AG04450 (cell line): ENCODE data around the gene CFAP20. TPM values are rescaled to one million over a fixed set of nuclear protein-coding genes. Genes with fewer than 3 reads are reported as not detected.

Experiments used
- CTCF ChIA-PET: fragments of 300-600, 350-600 bp; formaldehyde crosslinking; extraction: SDS; loops from one replicate; lab custom pipeline; 2022; ENCODE audit warnings: antibody characterized with exemption, inconsistent platforms; lab: Charles Lee
- POLR2A ChIA-PET: fragments of 350-600 bp; formaldehyde crosslinking; extraction: SDS; loops from one replicate; lab custom pipeline; 2021; ENCODE audit warnings: antibody characterized with exemption, inconsistent platforms; lab: Yijun Ruan, JAX
- DNase-seq: peaks from one replicate; pipeline ENCODE4 v3.0.0-alpha.2; 2011; ENCODE audit warnings: low read depth, low spot score
- H3K27ac ChIP-seq: one replicate; pipeline ENCODE4 v1.5.1; 2012; ENCODE audit warnings: low read depth, low read length, control low read depth
- H3K27me3 ChIP-seq: one replicate; pipeline ENCODE4 v1.6.0; 2012; ENCODE audit warnings: low read length; ENCODE audit not compliant: control insufficient read depth, insufficient read depth
- H3K4me3 ChIP-seq: 2 replicates; pipeline ENCODE4 v1.5.1; 2011; ENCODE audit warnings: mild to moderate bottlenecking, low read depth, low read length, control low read depth
- H3K9me3 ChIP-seq: 2 replicates; pipeline ENCODE4 v1.5.1; 2012; ENCODE audit warnings: low read length; ENCODE audit not compliant: control insufficient read depth, insufficient read depth
- CTCF ChIP-seq: IDR thresholded peaks from 2 replicates; pipeline ENCODE4 v1.5.1; 2011; ENCODE audit warnings: low read depth, low read length, control low read depth, inconsistent platforms
- polyA plus RNA-seq: library from polyadenylated mRNA; depleted of rRNA; stranded (reverse); fragments of >200 nt; gene quantifications from 2 replicates; pipeline ENCODE4 v1.2.3, GENCODE V29; 2011

CFAP20 gene
- polyA plus RNA-seq, 1 experiment: 35.7 TPM

- ChIA-PET POLR2A (interaction anchor here (0.5 kb wide), 1 partner anchor 189 kb away, joined by 6 read pairs; no protein-coding TSS in a partner anchor), CTCF (interaction anchor here (0.7 to 3.1 kb wide), 23 partner anchors 9 to 440 kb away, joined by 3 to 29 read pairs (median 4); partner anchors contain the start of gene MMP15)
- Histone ChIP-seq H3K4me3 (no peak overlapping the region), H3K27ac (no peak overlapping the region), H3K9me3 (no peaks in the 10 kb centered on the region), H3K27me3 (no peaks in the 10 kb centered on the region)
- DNase-seq: no peak
- TF ChIP-seq CTCF: no peak
Measured at GRCh38 chr16:58121132-58121531, 8.0 kb downstream of the CFAP20 start.

DNA sequence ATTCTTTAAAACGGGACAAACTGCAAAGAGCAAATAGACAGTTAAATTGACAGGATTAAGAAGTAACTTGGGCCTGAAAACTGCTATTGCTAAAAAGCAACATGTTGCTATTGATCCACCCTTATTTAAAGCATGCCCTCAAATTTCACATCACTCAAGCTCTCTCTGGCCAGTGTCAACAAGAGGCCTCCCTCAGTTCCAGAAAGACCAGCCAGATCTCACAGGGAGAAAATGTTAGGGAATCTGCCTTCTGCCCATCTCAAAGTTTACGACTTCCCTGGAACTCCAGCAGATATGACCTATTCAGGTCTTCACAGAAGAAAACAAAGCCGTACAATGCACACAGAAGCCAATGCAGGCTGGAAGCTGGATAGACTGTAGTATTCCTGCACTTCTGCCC, 8.9 kb downstream of the CFAP20 start:
- ChIA-PET POLR2A (no interaction called here), CTCF (interaction anchor here (1.3 to 3.1 kb wide), 3 partner anchors 96 to 220 kb away, joined by 3 to 29 read pairs (median 3); partner anchors contain the start of gene MMP15)
- no peak for TF ChIP-seq CTCF
- Histone ChIP-seq H3K9me3 (no peaks in the 10 kb centered on the region), H3K27me3 (no peaks in the 10 kb centered on the region), H3K27ac (no peak overlapping the region), H3K4me3 (no peak overlapping the region)
- no peak for DNase-seq

- ChIA-PET POLR2A (no interaction called here), CTCF (interaction anchor here (1.3 kb wide), 1 partner anchor 220 kb away, joined by 3 read pairs; no protein-coding TSS in a partner anchor)
- H3K9me3 ChIP-seq: no peaks in the 10 kb centered on the region
- TF ChIP-seq CTCF: no peak
- no peak overlapping the region for H3K4me3 ChIP-seq
- H3K27ac ChIP-seq: no peak overlapping the region
- no peak for DNase-seq
- no peaks in the 10 kb centered on the region for H3K27me3 ChIP-seq
Measured at GRCh38 chr16:58119509-58119845, 9.7 kb downstream of the CFAP20 start.

GRCh38 chr16:58118801-58119508, 10.2 kb downstream of the CFAP20 start:
- Histone ChIP-seq H3K9me3 (no peaks in the 10 kb centered on the region), H3K27ac (no peak overlapping the region), H3K27me3 (no peaks in the 10 kb centered on the region), H3K4me3 (no peak overlapping the region)
- DNase-seq: no peak
- ChIA-PET POLR2A (no interaction called here), CTCF (interaction anchor here (0.7 to 1.3 kb wide), 2 partner anchors 219 to 537 kb away, joined by 3 to 4 read pairs; no protein-coding TSS in a partner anchor)
- no peak for TF ChIP-seq CTCF

- H3K27ac ChIP-seq: peak overlapping the region; percentile 48
- CTCF ChIA-PET: interaction anchor here (0.9 to 1.0 kb wide), 2 partner anchors 8 to 19 kb away, joined by 3 to 6 read pairs; no protein-coding TSS in a partner anchor
- POLR2A ChIA-PET: interaction anchor here (1.2 kb wide), 1 partner anchor 116 kb away, joined by 3 read pairs; the partner anchor contains the start of gene ZNF319
- no peak for TF ChIP-seq CTCF
- H3K27me3 ChIP-seq: no peaks in the 10 kb centered on the region
- H3K4me3 ChIP-seq: no peak overlapping the region
- DNase-seq: no peak
- H3K9me3 ChIP-seq: no peaks in the 10 kb centered on the region
Measured at GRCh38 chr16:58116529-58116928, 12.7 kb downstream of the CFAP20 start.
